DMS53 (cell line): ENCODE results near the gene FBRSL1.

ENCODE experiments used
- DNase-seq: peaks from one replicate; lab custom pipeline; 2025; lab: John Stamatoyannopoulos, UW

The FBRSL1 gene

GRCh38 chr12:132525833-132526455, 36.0 kb downstream of the FBRSL1 start:
- no peak for DNase-seq

- DNase-seq = no peak
Observed at GRCh38 chr12:132527186-132527882, 37.4 kb downstream of the FBRSL1 start.

GRCh38 chr12:132527883-132528264, 37.9 kb downstream of the FBRSL1 start:
- DNase-seq = no peak

GRCh38 chr12:132528564-132529106, 38.7 kb downstream of the FBRSL1 start:
- no peak for DNase-seq

- no peak for DNase-seq
Observed at GRCh38 chr12:132529156-132529839, 39.3 kb downstream of the FBRSL1 start.

GRCh38 chr12:132529906-132530305, 40.0 kb downstream of the FBRSL1 start:
- DNase-seq = no peak

GRCh38 chr12:132530447-132530846, 40.5 kb downstream of the FBRSL1 start:
- no peak for DNase-seq

- DNase-seq = no peak
Observed at GRCh38 chr12:132530851-132531250, 40.9 kb downstream of the FBRSL1 start.

- peak; percentile 64 for DNase-seq
Observed at GRCh38 chr12:132532711-132533583, 43.0 kb downstream of the FBRSL1 start.

GRCh38 chr12:132533584-132533958, 43.6 kb downstream of the FBRSL1 start:
- DNase-seq = no peak

- DNase-seq = no peak
Observed at GRCh38 chr12:132534076-132534475, 44.1 kb downstream of the FBRSL1 start.

- no peak for DNase-seq
Observed at GRCh38 chr12:132535019-132535418, 45.1 kb downstream of the FBRSL1 start.

- no peak for DNase-seq
Observed at GRCh38 chr12:132536102-132536876, 46.3 kb downstream of the FBRSL1 start.

GRCh38 chr12:132537049-132537448, 47.1 kb downstream of the FBRSL1 start:
- DNase-seq = no peak

GRCh38 chr12:132537836-132538662, 48.1 kb downstream of the FBRSL1 start:
- no peak for DNase-seq

GRCh38 chr12:132538663-132538990, 48.7 kb downstream of the FBRSL1 start:
- DNase-seq = no peak

GRCh38 chr12:132539016-132539773, 49.2 kb downstream of the FBRSL1 start:
- DNase-seq = no peak

GRCh38 chr12:132540436-132540835, 50.5 kb downstream of the FBRSL1 start:
- DNase-seq = no peak

- no peak for DNase-seq
Observed at GRCh38 chr12:132541200-132541599, 51.2 kb downstream of the FBRSL1 start.

- no peak for DNase-seq
Observed at GRCh38 chr12:132541996-132542395, 52.0 kb downstream of the FBRSL1 start.
